NCI-H2196 treated with DMSO at 0.1 percent for 48 hours (cell line): ENCODE measurements around the gene RPL7L1.
A peak's percentile ranks its signal among the peaks of the same experiment; 100 is the strongest.
"Not testable (repeated sequence)": the region's sequence is repeated elsewhere in the genome, so short reads cannot be mapped to it uniquely, and the experiment has no call there.

Experiments
- DNase-seq: peaks from one replicate; lab custom pipeline; 2025; ENCODE audit not compliant: unreplicated experiment; lab: John Stamatoyannopoulos, UW

RPL7L1 gene

GRCh38 chr6:42890311-42891198 is 11.1 kb downstream of the RPL7L1 start:
- peak; percentile 90 for DNase-seq

- DNase-seq: no peak
These were observed 11.8 kb downstream of the RPL7L1 start for GRCh38 chr6:42891199-42891722.

GRCh38 chr6:42894041-42894828 is 14.8 kb downstream of the RPL7L1 start:
- not testable (repeated sequence) for DNase-seq

- no peak for DNase-seq
These were observed 16.8 kb downstream of the RPL7L1 start for GRCh38 chr6:42896178-42896719.

GRCh38 chr6:42898891-42899361 is 19.5 kb downstream of the RPL7L1 start:
- peak; percentile 22 for DNase-seq

GRCh38 chr6:42899871-42900270 is 20.5 kb downstream of the RPL7L1 start:
- no peak for DNase-seq

- peak; percentile 72 for DNase-seq
These were observed 22.1 kb downstream of the RPL7L1 start for GRCh38 chr6:42901538-42901957.

- DNase-seq: not testable (repeated sequence)
These were observed 23.2 kb downstream of the RPL7L1 start for GRCh38 chr6:42902429-42903263.

- DNase-seq: no peak
These were observed 25.1 kb downstream of the RPL7L1 start for GRCh38 chr6:42904467-42904866.

- no peak for DNase-seq
These were observed 27.9 kb downstream of the RPL7L1 start for GRCh38 chr6:42907336-42907735.

GRCh38 chr6:42909835-42910234 is 30.4 kb downstream of the RPL7L1 start:
- DNase-seq: no peak

- no peak for DNase-seq
These were observed 32.0 kb downstream of the RPL7L1 start for GRCh38 chr6:42911171-42912021.

- no peak for DNase-seq
These were observed 35.1 kb downstream of the RPL7L1 start for GRCh38 chr6:42914546-42914945.

- no peak for DNase-seq
These were observed 36.3 kb downstream of the RPL7L1 start, which contains the start of gene PTCRA for GRCh38 chr6:42915732-42916131. TSS of gene PTCRA (plus strand) at chr6:42916053. CDS start at chr6:42916070, 17 bp downstream.

GRCh38 chr6:42916288-42916687 is 36.9 kb downstream of the RPL7L1 start:
- DNase-seq: no peak

GRCh38 chr6:42921801-42922200 is 42.4 kb downstream of the RPL7L1 start:
- no peak for DNase-seq

- DNase-seq: no peak
These were observed 44.2 kb downstream of the RPL7L1 start for GRCh38 chr6:42923666-42924065.

- DNase-seq: no peak
These were observed 45.9 kb downstream of the RPL7L1 start for GRCh38 chr6:42925248-42925857.
